ENCODE measurements around the gene CAMTA1. TPM values are rescaled to one million over a fixed set of nuclear protein-coding genes. Genes with fewer than 3 reads are reported as not detected.

The CAMTA1 gene
- polyA plus RNA-seq, 1 donor (not counting 4 experiments of a cell fraction or from before 2014, with no cell fraction given): 51.4 TPM

- Histone ChIP-seq H3K4me2 (ENCODE audit: control insufficient read depth, extremely low read depth, insufficient read depth, low read depth, low read length) (no peak overlapping the region), H3K79me2 (ENCODE audit: control insufficient read depth, insufficient read depth, low read length) (no peaks in the 10 kb centered on the region), H4K20me1 (ENCODE audit: control insufficient read depth, extremely low read depth, insufficient read depth, low read length) (no peaks in the 10 kb centered on the region), H3K36me3 (ENCODE audit: control insufficient read depth in 2 of 2, extremely low read depth in 1 of 2, insufficient read depth in 2 of 2, low read length in 2 of 2) (no peaks in the 10 kb centered on the region), H2AFZ (ENCODE audit: control insufficient read depth, low read length) (no peak overlapping the region), H3K4me1 (ENCODE audit: control insufficient read depth, extremely low read depth, insufficient read depth, low read length) (peaks cover 9% of the 10 kb centered on the region), H3K27me3 (ENCODE audit: control insufficient read depth, extremely low read depth, insufficient read depth, low read length) (peaks cover 19% of the 10 kb centered on the region), H3K4me3 (ENCODE audit: control insufficient read depth in 2 of 3, extremely low read depth in 1 of 3, insufficient read depth in 2 of 3, low read depth in 1 of 3, low read length in 3 of 3) (no peak overlapping the region), H3K9ac (ENCODE audit: control insufficient read depth, extremely low read depth, insufficient read depth, low read length) (no peak overlapping the region), H3K9me3 (ENCODE audit: control insufficient read depth, low read depth, low read length) (no peaks in the 10 kb centered on the region), H3K27ac (ENCODE audit: control insufficient read depth, insufficient read depth, low read length) (no peak overlapping the region), H3K9me1 (ENCODE audit: control insufficient read depth, extremely low read depth, insufficient read depth, low read length) (no peaks in the 10 kb centered on the region)
- dilution Hi-C loops (cut with MboI; ENCODE audit: extremely low pct_ligation_motif_present, low sequenced_read_pairs): no loop called here
- no peak for DNase-seq (ENCODE audit: low read depth, low spot score)
- TF ChIP-seq CTCF (optimal IDR thresholded peaks at IDR 0.05 in 1 of 3, IDR thresholded peaks at IDR 0.05 in 1 of 3, conservative IDR thresholded peaks at IDR 0.05 in 1 of 3; ENCODE audit: extremely low read depth in 1 of 3, insufficient read depth in 2 of 3, low read length in 3 of 3) (peak; percentile 83 to 90 (median 90)), EZH2 (IDR thresholded peaks at IDR 0.05; ENCODE audit: low read length) (no peak)
- FAIRE-seq: peak; percentile 36
Measured at GRCh38 chr1:7646981-7647901, 862.0 kb downstream of the CAMTA1 start.

GRCh38 chr1:7648761-7649384, 863.6 kb downstream of the CAMTA1 start:
- DNase-seq (ENCODE audit: low read depth, low spot score) (no peak), FAIRE-seq (no peak)
- Histone ChIP-seq H3K9ac (ENCODE audit: control insufficient read depth, extremely low read depth, insufficient read depth, low read length) (no peak overlapping the region), H3K4me2 (ENCODE audit: control insufficient read depth, extremely low read depth, insufficient read depth, low read depth, low read length) (no peak overlapping the region), H3K9me1 (ENCODE audit: control insufficient read depth, extremely low read depth, insufficient read depth, low read length) (no peaks in the 10 kb centered on the region), H3K4me1 (ENCODE audit: control insufficient read depth, extremely low read depth, insufficient read depth, low read length) (peaks cover 9% of the 10 kb centered on the region), H3K27me3 (ENCODE audit: control insufficient read depth, extremely low read depth, insufficient read depth, low read length) (peaks cover 19% of the 10 kb centered on the region), H3K27ac (ENCODE audit: control insufficient read depth, insufficient read depth, low read length) (no peak overlapping the region), H4K20me1 (ENCODE audit: control insufficient read depth, extremely low read depth, insufficient read depth, low read length) (no peaks in the 10 kb centered on the region), H3K36me3 (ENCODE audit: control insufficient read depth in 2 of 2, extremely low read depth in 1 of 2, insufficient read depth in 2 of 2, low read length in 2 of 2) (no peaks in the 10 kb centered on the region), H3K9me3 (ENCODE audit: control insufficient read depth, low read depth, low read length) (no peaks in the 10 kb centered on the region), H2AFZ (ENCODE audit: control insufficient read depth, low read length) (no peak overlapping the region), H3K79me2 (ENCODE audit: control insufficient read depth, insufficient read depth, low read length) (no peaks in the 10 kb centered on the region), H3K4me3 (ENCODE audit: control insufficient read depth in 2 of 3, extremely low read depth in 1 of 3, insufficient read depth in 2 of 3, low read depth in 1 of 3, low read length in 3 of 3) (no peak overlapping the region)
- dilution Hi-C loops (cut with MboI; ENCODE audit: extremely low pct_ligation_motif_present, low sequenced_read_pairs): no loop called here
- no peak for TF ChIP-seq CTCF (optimal IDR thresholded peaks at IDR 0.05 in 1 of 3, IDR thresholded peaks at IDR 0.05 in 1 of 3, conservative IDR thresholded peaks at IDR 0.05 in 1 of 3; ENCODE audit: extremely low read depth in 1 of 3, insufficient read depth in 2 of 3, low read length in 3 of 3)
- no peak for TF ChIP-seq EZH2 (IDR thresholded peaks at IDR 0.05; ENCODE audit: low read length)

Measured in keratinocyte (primary cell).